ENCODE data around the gene GDE1. TPM values are rescaled to one million over a fixed set of nuclear protein-coding genes. Genes with fewer than 3 reads are reported as not detected.

Gene GDE1
- total and polyA plus RNA-seq, 9 of the 15 experiments (the other 6 are each of a cell fraction or from before 2014, with no cell fraction given) = 18.8 to 40.5 (median 22.3) TPM

- TF ChIP-seq ZNF280A (IDR thresholded peaks at IDR 0.05; ENCODE audit: low read depth, partially characterized antibody) (no peak), KAT8 (IDR thresholded peaks at IDR 0.05; ENCODE audit: low read depth) (no peak), NCOR1 (IDR thresholded peaks at IDR 0.05) (peak; percentile 96), RBM15 (IDR thresholded peaks at IDR 0.05; ENCODE audit: insufficient read depth, low read length) (no peak), PURB (CRISPR knock-in tag; IDR thresholded peaks at IDR 0.05; ENCODE audit: low read depth) (no peak), ZBTB34 (CRISPR knock-in tag; IDR thresholded peaks at IDR 0.05) (no peak), SMAD4 (CRISPR knock-in tag; conservative IDR thresholded peaks at IDR 0.05) (peak; percentile 93), HOXB6 (CRISPR knock-in tag; IDR thresholded peaks at IDR 0.05; ENCODE audit: borderline replicate concordance) (no peak), POLR2B (IDR thresholded peaks at IDR 0.05; ENCODE audit: low read depth, partially characterized antibody) (no peak), CREB1 (IDR thresholded peaks at IDR 0.05) (peak; percentile 48; the same call in 1 of the 2 replicates), CREB1 (CRISPR knock-in tag; IDR thresholded peaks at IDR 0.05) (no peak), PHB (CRISPR knock-in tag; IDR thresholded peaks at IDR 0.05) (no peak), ZNF277 (CRISPR knock-in tag; IDR thresholded peaks at IDR 0.05; ENCODE audit: borderline replicate concordance) (no peak), KDM4B (IDR thresholded peaks at IDR 0.05; ENCODE audit: borderline replicate concordance in 2 of 2, low read depth in 1 of 2) (no peak), SIN3B (IDR thresholded peaks at IDR 0.05; ENCODE audit: low read depth) (no peak), SMARCC2 (IDR thresholded peaks at IDR 0.05; ENCODE audit: low read depth) (peak; percentile 84), HLTF (IDR thresholded peaks at IDR 0.05) (peak; percentile 15; the same call in 1 of the 2 replicates), MIER1 (IDR thresholded peaks at IDR 0.05; ENCODE audit: low read depth) (no peak), SIRT6 (IDR thresholded peaks at IDR 0.05; ENCODE audit: low read depth, low read length) (no peak), RFX5 (IDR thresholded peaks at IDR 0.05; ENCODE audit: low read depth, low read length) (no peak), ZNF740 (CRISPR knock-in tag; IDR thresholded peaks at IDR 0.05) (no peak), ZNF740 (tag; IDR thresholded peaks at IDR 0.05) (no peak), HDAC1 (IDR thresholded peaks at IDR 0.05) (peak; percentile 28 to 94; a peak in 2 of 4 replicates), ZC3H4 (CRISPR knock-in tag; IDR thresholded peaks at IDR 0.05; ENCODE audit: borderline replicate concordance) (no peak), ZNF165 (CRISPR knock-in tag; IDR thresholded peaks at IDR 0.05; ENCODE audit: borderline replicate concordance) (no peak)
Measured at GRCh38 chr16:19520861-19521331, 1.0 kb downstream of the GDE1 start (continued).
